Cardiac muscle cell (in vitro differentiated cells and primary cell): ENCODE data around the gene ELAPOR1. TPM values are rescaled to one million over a fixed set of nuclear protein-coding genes. Genes with fewer than 3 reads are reported as not detected.

Experiments
- DNase-seq, 2 donors: peaks; one replicate each; pipeline versions ENCODE4 v3.0.0 to v3.0.0-alpha.2; 2010 to 2017; ENCODE audit warnings: low read depth in 1 of 2, low spot score in 1 of 2
- H3K27ac ChIP-seq: fragments of 200-600 bp; sonication (generic); 2 replicates; pipeline ENCODE4 v1.5.1; 2016
- H3K27me3 ChIP-seq: fragments of 200-600 bp; sonication (generic); 2 replicates; pipeline ENCODE4 v1.6.0; 2016; ENCODE audit warnings: control low read depth
- H3K36me3 ChIP-seq: fragments of 200-600 bp; sonication (generic); 2 replicates; pipeline ENCODE4 v1.5.1; 2016; ENCODE audit warnings: control low read depth
- H3K4me1 ChIP-seq: fragments of 200-600 bp; sonication (generic); 2 replicates; pipeline ENCODE4 v1.8.1; 2017; ENCODE audit warnings: low read depth, mild to moderate bottlenecking, mixed run types
- H3K4me3 ChIP-seq: fragments of 200-600 bp; sonication (generic); 2 replicates; pipeline ENCODE4 v1.5.1; 2016; ENCODE audit warnings: mild to moderate bottlenecking
- H3K9me3 ChIP-seq: fragments of 200-600 bp; sonication (generic); 2 replicates; pipeline ENCODE4 v1.5.1; 2017; ENCODE audit warnings: low read depth, mild to moderate bottlenecking, control low read depth
- CTCF ChIP-seq: IDR thresholded peaks from 2 replicates; pipeline ENCODE4 v1.5.1; 2012; ENCODE audit warnings: low read depth, mild to moderate bottlenecking, low read length
- polyA plus RNA-seq: library from polyadenylated mRNA; unstranded; fragments of >200 nt; fragmentation: Nextera tagmentation; extraction: Ambion mirVana; gene quantifications from 2 replicates; pipeline ENCODE4 v1.2.1, GENCODE V29; 2016
- total RNA-seq: library from RNA; depleted of rRNA; stranded (reverse); fragments of >200 nt; gene quantifications from 2 replicates; pipeline ENCODE4 v1.2.3, GENCODE V29; 2016

The ELAPOR1 gene
- total RNA-seq (0.11 TPM in 1 of 2 replicates, not detected in the other), polyA plus RNA-seq (not detected in 2 replicates)

GRCh38 chr1:109113590-109114341 lies at the start of gene ELAPOR1:
Gene ELAPOR1 (plus strand): TSS chr1:109114115. CDS start chr1:109114184, 69 bp downstream.
- Histone ChIP-seq H3K36me3 (no peaks in the 10 kb centered on the region), H3K27ac (no peak within 1 kb of the TSS), H3K27me3 (peaks cover 86% of the 10 kb centered on the region), H3K9me3 (no peaks in the 10 kb centered on the region), H3K4me3 (peak within 1 kb of the TSS; percentile 27), H3K4me1 (no peaks in the 10 kb centered on the region)
- DNase-seq: peak in 1 of 2 donors; percentile 47
- no peak for TF ChIP-seq CTCF

- no peaks in the 10 kb centered on the region for H3K4me1 ChIP-seq
- no peak overlapping the region for H3K4me3 ChIP-seq
- no peak overlapping the region for H3K27ac ChIP-seq
- H3K27me3 ChIP-seq: no peaks in the 10 kb centered on the region
- no peaks in the 10 kb centered on the region for H3K9me3 ChIP-seq
- H3K36me3 ChIP-seq: peaks cover 15% of the 10 kb centered on the region
- TF ChIP-seq CTCF: no peak
- no peak for DNase-seq
Measured at GRCh38 chr1:109065137-109065536, 48.8 kb upstream of the ELAPOR1 start.

GRCh38 chr1:109067883-109068282 lies 46.0 kb upstream of the ELAPOR1 start:
- Histone ChIP-seq H3K27ac (no peak overlapping the region), H3K27me3 (no peaks in the 10 kb centered on the region), H3K36me3 (peaks cover 9% of the 10 kb centered on the region), H3K9me3 (no peaks in the 10 kb centered on the region), H3K4me3 (no peak overlapping the region), H3K4me1 (no peaks in the 10 kb centered on the region)
- TF ChIP-seq CTCF: no peak
- no peak for DNase-seq

- TF ChIP-seq CTCF: no peak
- H3K27me3 ChIP-seq: no peaks in the 10 kb centered on the region
- no peaks in the 10 kb centered on the region for H3K9me3 ChIP-seq
- H3K27ac ChIP-seq: no peak overlapping the region
- no peak for DNase-seq
- H3K4me1 ChIP-seq: no peaks in the 10 kb centered on the region
- no peak overlapping the region for H3K4me3 ChIP-seq
- peaks cover 4% of the 10 kb centered on the region for H3K36me3 ChIP-seq
Measured at GRCh38 chr1:109069294-109069693, 44.6 kb upstream of the ELAPOR1 start.

GRCh38 chr1:109075531-109076490 lies 38.1 kb upstream of the ELAPOR1 start, which contains the start of gene TAF13:
Gene TAF13 (minus strand): TSS chr1:109076003. CDS start chr1:109075947, 56 bp downstream.
- Histone ChIP-seq H3K27me3 (no peaks in the 10 kb centered on the region), H3K27ac (peak within 1 kb of the TSS; percentile 98), H3K36me3 (no peaks in the 10 kb centered on the region), H3K4me3 (peak within 1 kb of the TSS; percentile 52), H3K9me3 (no peaks in the 10 kb centered on the region), H3K4me1 (peaks cover 6% of the 10 kb centered on the region)
- peak; percentile 21 for TF ChIP-seq CTCF
- peak; percentile 95 to 97 for DNase-seq
